GM20000 (cell line): ENCODE measurements around the gene ACOX3.
"Not testable (repeated sequence)": the region's sequence is repeated elsewhere in the genome, so short reads cannot be mapped to it uniquely, and the experiment has no call there.

Experiments
- DNase-seq: peaks from one replicate; pipeline ENCODE4 v3.0.0; 2012; ENCODE audit warnings: low spot score
- TF ChIP-seq, protein P1 (sequence below): IDR thresholded peaks from 2 replicates; pipeline ENCODE4 v1.5.1; 2012; ENCODE audit warnings: mild to moderate bottlenecking, control low read depth; ENCODE audit errors: extremely low read depth, missing control alignments

ACOX3 gene

DNA sequence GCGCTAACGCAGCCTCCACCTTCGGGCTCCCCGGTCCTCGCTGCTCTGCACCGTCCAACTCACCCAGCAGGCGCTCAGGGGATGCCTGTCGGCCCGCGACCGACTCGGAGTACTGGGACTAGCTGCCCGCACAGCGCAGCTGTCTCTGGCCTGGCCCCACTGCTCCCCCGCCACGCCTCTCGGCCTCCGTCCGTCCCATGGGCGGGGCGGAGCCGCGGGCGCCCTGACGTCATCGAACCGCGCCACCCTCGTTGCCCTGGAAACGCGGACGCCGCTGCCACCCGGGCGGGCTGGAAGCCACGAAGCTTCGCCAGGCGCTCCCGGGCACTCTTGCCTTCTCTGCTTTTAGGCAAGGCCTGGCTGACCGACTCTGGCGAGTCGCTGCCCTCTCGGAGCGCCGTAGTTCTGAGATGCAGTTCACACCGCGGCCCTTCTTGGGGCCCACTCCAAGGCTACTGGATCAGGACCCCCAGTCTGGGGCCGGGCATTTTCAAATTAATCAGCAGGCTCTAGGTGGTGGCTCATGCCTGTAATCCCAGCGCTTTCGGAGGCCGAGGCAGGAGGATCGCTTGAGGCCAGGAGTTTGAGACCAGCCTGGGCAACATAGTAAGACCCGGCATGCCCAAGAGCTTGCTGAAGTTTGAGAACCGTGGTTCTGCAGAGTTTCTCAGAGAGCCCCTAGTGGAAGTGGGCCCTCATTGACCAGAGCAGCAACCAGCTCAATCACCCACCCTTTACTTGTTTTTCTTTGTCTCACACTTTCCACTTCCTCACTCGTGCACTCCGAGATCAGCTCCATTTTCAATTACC, 12.0 kb downstream of the ACOX3 start:
- DNase-seq: peak; percentile 95
- TF ChIP-seq, protein P1, sequence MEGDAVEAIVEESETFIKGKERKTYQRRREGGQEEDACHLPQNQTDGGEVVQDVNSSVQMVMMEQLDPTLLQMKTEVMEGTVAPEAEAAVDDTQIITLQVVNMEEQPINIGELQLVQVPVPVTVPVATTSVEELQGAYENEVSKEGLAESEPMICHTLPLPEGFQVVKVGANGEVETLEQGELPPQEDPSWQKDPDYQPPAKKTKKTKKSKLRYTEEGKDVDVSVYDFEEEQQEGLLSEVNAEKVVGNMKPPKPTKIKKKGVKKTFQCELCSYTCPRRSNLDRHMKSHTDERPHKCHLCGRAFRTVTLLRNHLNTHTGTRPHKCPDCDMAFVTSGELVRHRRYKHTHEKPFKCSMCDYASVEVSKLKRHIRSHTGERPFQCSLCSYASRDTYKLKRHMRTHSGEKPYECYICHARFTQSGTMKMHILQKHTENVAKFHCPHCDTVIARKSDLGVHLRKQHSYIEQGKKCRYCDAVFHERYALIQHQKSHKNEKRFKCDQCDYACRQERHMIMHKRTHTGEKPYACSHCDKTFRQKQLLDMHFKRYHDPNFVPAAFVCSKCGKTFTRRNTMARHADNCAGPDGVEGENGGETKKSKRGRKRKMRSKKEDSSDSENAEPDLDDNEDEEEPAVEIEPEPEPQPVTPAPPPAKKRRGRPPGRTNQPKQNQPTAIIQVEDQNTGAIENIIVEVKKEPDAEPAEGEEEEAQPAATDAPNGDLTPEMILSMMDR: no peak

- TF ChIP-seq, protein P1: no peak
- DNase-seq: peak; percentile 54
Measured at GRCh38 chr4:8427761-8428287, 12.7 kb downstream of the ACOX3 start.

DNA sequence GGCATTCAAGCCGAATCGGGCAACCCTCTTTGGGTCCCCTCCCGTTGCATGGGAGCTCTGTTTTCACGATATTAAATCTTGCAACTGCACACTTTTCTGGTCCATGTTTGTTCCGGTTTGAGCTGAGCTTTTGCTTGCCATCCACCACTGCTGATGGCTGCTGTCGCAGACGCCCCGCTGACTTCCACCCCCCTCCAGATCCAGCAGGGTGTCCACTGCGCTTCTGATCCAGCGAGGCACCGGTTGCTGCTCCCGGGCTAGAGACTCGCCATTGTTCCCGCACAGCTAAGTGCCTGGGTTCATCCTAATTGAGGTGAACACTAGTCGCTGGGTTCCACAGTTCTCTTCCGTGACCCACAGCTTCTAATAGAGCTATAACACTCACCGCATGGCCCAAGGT, 13.3 kb downstream of the ACOX3 start:
- DNase-seq: no peak
- TF ChIP-seq, protein P1: no peak

- TF ChIP-seq, protein P1: no peak
- no peak for DNase-seq
Measured at GRCh38 chr4:8422786-8423185, 17.7 kb downstream of the ACOX3 start.

DNA sequence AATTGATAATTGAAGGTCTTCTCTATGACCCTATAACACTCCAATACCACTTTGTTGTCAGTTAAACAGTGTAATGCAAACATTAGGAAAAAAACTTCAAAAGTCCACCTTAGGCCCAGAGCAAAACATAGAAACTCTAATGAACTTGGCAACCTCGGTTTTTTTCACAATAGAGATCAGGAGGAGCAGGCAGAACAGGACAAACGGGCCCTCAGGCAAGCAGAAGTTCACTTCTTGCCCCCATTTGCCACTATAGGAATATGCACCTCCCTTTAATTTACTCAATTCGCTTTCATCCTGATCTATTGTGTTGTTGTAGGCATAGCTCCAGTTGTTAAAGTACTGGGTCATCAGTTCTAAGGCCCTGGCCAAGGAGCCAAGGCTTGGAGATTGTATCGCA, 18.2 kb downstream of the ACOX3 start:
- DNase-seq: no peak

DNA sequence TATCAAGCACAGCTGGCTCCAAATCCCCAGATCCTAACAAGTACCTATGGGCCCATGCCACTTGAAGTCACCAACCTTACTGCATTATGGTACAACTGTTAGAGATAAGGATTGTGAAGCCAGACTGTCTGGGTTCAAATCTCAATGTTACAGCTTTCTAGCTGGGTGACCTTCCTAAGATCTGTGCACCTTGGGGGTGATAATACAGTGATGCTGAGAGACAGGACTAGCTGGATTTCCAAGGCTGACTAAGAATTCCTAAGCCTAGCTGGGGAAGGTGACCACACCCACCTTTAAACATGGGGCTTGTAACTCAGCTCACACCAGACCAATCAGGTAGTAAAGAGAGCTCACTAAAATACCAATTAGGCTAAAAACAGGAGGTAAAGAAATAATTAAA, 20.4 kb downstream of the ACOX3 start:
- not testable (repeated sequence) for DNase-seq

More for the DNA sequence above, 18.2 kb downstream of the ACOX3 start:
- TF ChIP-seq, protein P1: no peak

GRCh38 chr4:8419222-8420041, 21.1 kb downstream of the ACOX3 start:
- TF ChIP-seq, protein P1: no peak
- peak; percentile 69 for DNase-seq
